GM12878 (cell line): Measurements from ENCODE around the gene DNAJC13. TPM values are rescaled to one million over a fixed set of nuclear protein-coding genes. Genes with fewer than 3 reads are reported as not detected.
"Not testable (repeated sequence)": the region's sequence is repeated elsewhere in the genome, so short reads cannot be mapped to it uniquely, and the experiment has no call there.

Source experiments
- ATAC-seq: fragments of 200-7000 bp; cut with Tn5 transposase; 3 replicates; pipeline ENCODE4 v1.9.1; 2020; ENCODE audit warnings: mild to moderate bottlenecking, moderate library complexity
- BruUV-seq: library from RNA; stranded (reverse); fragments of 400-500 nt; replicated peaks from 2 replicates; lab custom pipeline; 2021; lab: Mats Ljungman, UMichigan
- CTCF ChIA-PET: fragments of 300-600 bp; sonication (Branson Sonifier 250); formaldehyde crosslinking; extraction: SDS; loops from one replicate; lab custom pipeline; 2021; ENCODE audit warnings: inconsistent platforms; lab: Yijun Ruan, JAX
- POLR2A ChIA-PET: fragments of 350-600 bp; formaldehyde crosslinking; extraction: SDS; loops from one replicate; lab custom pipeline; 2021; ENCODE audit warnings: inconsistent platforms; lab: Charles Lee
- RAD21 ChIA-PET: fragments of 300-600 bp; sonication (Branson Sonifier 250); formaldehyde crosslinking; loops from one replicate; lab custom pipeline; 2023; ENCODE audit warnings: antibody characterized with exemption; ENCODE audit not compliant: unreplicated experiment; lab: Charles Lee
- SMC1A ChIA-PET: fragments of 300-600 bp; sonication (Branson Sonifier 250); formaldehyde crosslinking; loops from one replicate; lab custom pipeline; 2023; ENCODE audit not compliant: unreplicated experiment, uncharacterized antibody; lab: Charles Lee
- DNase-seq: peaks from one replicate; pipeline ENCODE4 v3.0.0-alpha.2; 2011; ENCODE audit warnings: low read depth, low spot score
- FAIRE-seq: peaks from 3 replicates; lab custom pipeline; 2011; peaks lifted over from hg19 to GRCh38; lab: Jason Lieb, UNC
- H2AFZ ChIP-seq: 2 replicates; pipeline ENCODE4 v1.6.0; 2011; ENCODE audit warnings: low read depth, low read length, control low read depth; ENCODE audit not compliant: control insufficient read depth
- H3K27ac ChIP-seq: 2 replicates; pipeline ENCODE4 v1.5.1; 2011; ENCODE audit warnings: control low read depth; ENCODE audit not compliant: control insufficient read depth, insufficient read depth
- H3K27me3 ChIP-seq, 2 experiments: replicated peaks in 1 of 2; 2 replicates each; pipeline versions ENCODE4 v1.6.0 to v1.6.1; 2011; ENCODE audit warnings: low read length in 1 of 2; ENCODE audit not compliant: control insufficient read depth in 2 of 2, insufficient read depth in 2 of 2
- H3K36me3 ChIP-seq, 2 experiments: 2 replicates each; pipeline ENCODE4 v1.5.1; 2011; ENCODE audit warnings: low read length in 1 of 2; ENCODE audit not compliant: control insufficient read depth in 2 of 2, insufficient read depth in 2 of 2
- H3K4me1 ChIP-seq: 2 replicates; pipeline ENCODE4 v1.6.1; 2011; ENCODE audit warnings: mild to moderate bottlenecking, low read length, moderate library complexity, mixed read lengths; ENCODE audit not compliant: control insufficient read depth, insufficient read depth
- H3K4me2 ChIP-seq: 2 replicates; pipeline ENCODE4 v1.6.0; 2011; ENCODE audit warnings: control low read depth; ENCODE audit not compliant: control insufficient read depth, insufficient read depth
- H3K4me3 ChIP-seq: fragments of 200-600 bp; sonication (generic); 2 replicates; pipeline ENCODE4 v1.5.1; 2016
- H3K79me2 ChIP-seq: 2 replicates; pipeline ENCODE4 v1.6.0; 2011; ENCODE audit warnings: low read length; ENCODE audit not compliant: control insufficient read depth, insufficient read depth
- H3K9ac ChIP-seq: 2 replicates; pipeline ENCODE4 v1.8.0; 2011; ENCODE audit warnings: low read length, control low read depth, mixed read lengths; ENCODE audit not compliant: control insufficient read depth, insufficient read depth
- H3K9me3 ChIP-seq: replicated peaks from 3 replicates; pipeline ENCODE4 v1.5.1; 2011; ENCODE audit warnings: mild to moderate bottlenecking, low read length; ENCODE audit not compliant: control insufficient read depth, insufficient read depth
- H4K20me1 ChIP-seq: 2 replicates; pipeline ENCODE4 v1.6.0; 2011; ENCODE audit not compliant: control insufficient read depth, insufficient read depth
- BRCA1 ChIP-seq: IDR thresholded peaks from 2 replicates; pipeline ENCODE4 v1.6.1; 2011; ENCODE audit warnings: low read depth, low read length, improper control_type of control experiment
- CREB1 ChIP-seq: IDR thresholded peaks from 2 replicates; pipeline ENCODE4 v1.6.1; 2012; ENCODE audit warnings: low read depth, mild to moderate bottlenecking, inconsistent platforms
- SMC3 ChIP-seq: IDR thresholded peaks from 2 replicates; pipeline ENCODE4 v1.6.1; 2011; ENCODE audit warnings: low read length, improper control_type of control experiment, borderline replicate concordance
- WGBS: methylation state at CpG from one replicate; pipeline ENCODE4 v1.1.6; 2016; ENCODE audit warnings: low lambda C conversion rate; ENCODE audit not compliant: insufficient replicate concordance, insufficient coverage; ENCODE audit errors: missing lambda C conversion rate; 5-methylcytosine and 5-hydroxymethylcytosine counted together
- in situ Hi-C: fragments of 300-500 bp; cut with MboI; formaldehyde crosslinking; loops from 9 replicates; pipeline ENCODE4 v1.14.3; 2018; ENCODE audit warnings: mixed read lengths
- intact Hi-C: fragments of 100-400 bp; cut with micrococcal nuclease; formaldehyde crosslinking; loops from one replicate; pipeline ENCODE4 v1.14.2; 2022; ENCODE audit not compliant: unreplicated experiment
- polyA plus RNA-seq, 11 experiments: library from polyadenylated mRNA; depleted of rRNA in 4 of 11; unstranded in 6 of 11; stranded (reverse) in 5 of 11; fragments of >200 nt; fragmentation: Nextera tagmentation in 4 of 11; fragmentation: Illumina TruSeq in 1 of 11; extraction: Ambion mirVana in 4 of 11; extraction: Trizol in 1 of 11; gene quantifications; 1 replicate in 1 of 11; 2 replicates in 10 of 11; pipeline versions ENCODE4 v1.2.1 to v1.2.3, GENCODE V29; 2011 to 2016; ENCODE audit warnings: inconsistent platforms in 2 of 11, missing spikeins in 2 of 11, low read depth in 1 of 11
- total RNA-seq, 4 experiments: library from RNA; depleted of rRNA in 3 of 4; stranded (reverse); fragments of >200 nt in 3 of 4; fragmentation: Illumina TruSeq in 1 of 4; extraction: Trizol in 1 of 4; gene quantifications; 2 replicates each; pipeline versions ENCODE4 v1.2.1 to v1.2.3, GENCODE V29; 2013 to 2021
- TF ChIP-seq, protein P1 (sequence below): fragments of 150-350 bp; IDR thresholded peaks from 2 replicates; pipeline ENCODE4 v1.6.1; 2016; ENCODE audit warnings: low read depth, low read length

The DNAJC13 gene
- total and polyA plus RNA-seq, 10 of the 15 experiments (the other 5 are each of a cell fraction or from before 2014, with no cell fraction given): 8.3 to 33.9 (median 17.0) TPM

DNA sequence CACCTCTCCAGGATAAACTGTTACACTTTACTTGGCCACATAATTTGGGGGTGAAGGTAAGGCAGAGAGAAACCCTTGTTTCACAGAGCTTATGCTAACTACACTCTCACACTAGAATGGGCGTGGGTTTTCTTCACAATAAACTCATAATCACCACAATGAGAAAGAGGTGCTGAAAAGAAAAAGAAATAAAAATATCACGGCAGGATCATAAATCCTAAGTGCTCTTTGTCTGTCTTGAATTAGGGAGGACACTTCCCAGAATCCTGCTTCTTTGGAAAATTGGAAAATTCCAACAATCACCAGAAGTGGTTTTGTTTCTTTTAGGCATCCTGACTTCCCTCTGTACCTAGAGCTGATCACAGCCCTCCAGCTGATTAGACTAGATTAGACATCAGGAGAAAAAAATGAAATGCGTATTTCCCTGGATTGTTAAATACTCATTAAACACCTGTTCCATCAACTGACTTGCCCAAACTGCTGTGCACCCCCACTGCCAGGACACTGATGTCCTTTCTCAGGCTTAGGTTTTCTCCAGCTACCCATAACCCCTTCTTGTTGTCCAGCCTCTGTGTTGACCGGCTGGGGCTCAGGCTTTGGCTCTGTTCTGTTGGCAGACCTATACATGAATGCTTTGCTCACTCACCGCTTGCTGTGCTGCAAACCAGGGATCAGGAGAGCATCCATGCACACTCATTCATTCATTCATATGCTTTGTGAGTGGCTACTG lies 138.2 kb downstream of the DNAJC13 start (continued):
- TF ChIP-seq, protein P1, sequence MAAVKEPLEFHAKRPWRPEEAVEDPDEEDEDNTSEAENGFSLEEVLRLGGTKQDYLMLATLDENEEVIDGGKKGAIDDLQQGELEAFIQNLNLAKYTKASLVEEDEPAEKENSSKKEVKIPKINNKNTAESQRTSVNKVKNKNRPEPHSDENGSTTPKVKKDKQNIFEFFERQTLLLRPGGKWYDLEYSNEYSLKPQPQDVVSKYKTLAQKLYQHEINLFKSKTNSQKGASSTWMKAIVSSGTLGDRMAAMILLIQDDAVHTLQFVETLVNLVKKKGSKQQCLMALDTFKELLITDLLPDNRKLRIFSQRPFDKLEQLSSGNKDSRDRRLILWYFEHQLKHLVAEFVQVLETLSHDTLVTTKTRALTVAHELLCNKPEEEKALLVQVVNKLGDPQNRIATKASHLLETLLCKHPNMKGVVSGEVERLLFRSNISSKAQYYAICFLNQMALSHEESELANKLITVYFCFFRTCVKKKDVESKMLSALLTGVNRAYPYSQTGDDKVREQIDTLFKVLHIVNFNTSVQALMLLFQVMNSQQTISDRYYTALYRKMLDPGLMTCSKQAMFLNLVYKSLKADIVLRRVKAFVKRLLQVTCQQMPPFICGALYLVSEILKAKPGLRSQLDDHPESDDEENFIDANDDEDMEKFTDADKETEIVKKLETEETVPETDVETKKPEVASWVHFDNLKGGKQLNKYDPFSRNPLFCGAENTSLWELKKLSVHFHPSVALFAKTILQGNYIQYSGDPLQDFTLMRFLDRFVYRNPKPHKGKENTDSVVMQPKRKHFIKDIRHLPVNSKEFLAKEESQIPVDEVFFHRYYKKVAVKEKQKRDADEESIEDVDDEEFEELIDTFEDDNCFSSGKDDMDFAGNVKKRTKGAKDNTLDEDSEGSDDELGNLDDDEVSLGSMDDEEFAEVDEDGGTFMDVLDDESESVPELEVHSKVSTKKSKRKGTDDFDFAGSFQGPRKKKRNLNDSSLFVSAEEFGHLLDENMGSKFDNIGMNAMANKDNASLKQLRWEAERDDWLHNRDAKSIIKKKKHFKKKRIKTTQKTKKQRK: no peak
- no peak for TF ChIP-seq BRCA1
- no peak for TF ChIP-seq CREB1
- no peak for TF ChIP-seq SMC3

DNA sequence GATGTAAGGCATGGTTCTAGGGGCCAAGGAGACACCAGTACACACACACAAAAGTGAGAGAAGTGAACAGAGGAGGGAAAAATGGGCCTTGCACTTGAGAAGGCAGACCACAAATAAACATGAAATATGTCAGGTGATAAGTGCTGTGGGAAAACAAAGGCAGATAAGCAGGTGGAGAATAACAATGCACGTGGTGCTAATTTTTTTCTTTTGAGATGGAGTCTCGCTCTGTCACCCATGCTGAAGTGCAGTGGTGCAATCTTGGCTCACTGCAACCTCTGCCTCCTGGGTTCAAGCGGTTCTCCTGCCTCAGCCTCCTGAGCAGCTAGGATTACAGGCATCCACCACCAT lies 138.7 kb downstream of the DNAJC13 start:
- POLR2A ChIA-PET, SMC1A ChIA-PET: not testable (repeated sequence)

More for the DNA sequence above, 138.7 kb downstream of the DNAJC13 start:
- BruUV-seq, in situ Hi-C loops, H3K27ac ChIP-seq, intact Hi-C loops, H3K27me3 ChIP-seq, H3K79me2 ChIP-seq, ATAC-seq, H3K4me2 ChIP-seq, H3K9ac ChIP-seq, H3K9me3 ChIP-seq, H3K4me1 ChIP-seq, H4K20me1 ChIP-seq, H3K4me3 ChIP-seq, FAIRE-seq, H2AFZ ChIP-seq, H3K36me3 ChIP-seq, RAD21 ChIA-PET, DNase-seq: not testable (repeated sequence)
- CTCF ChIA-PET: interaction anchor here (1.2 kb wide), 1 partner anchor 20 kb away, joined by 3 read pairs; no protein-coding TSS in a partner anchor
- 78% methylated on average over 3 of the region's 3 CpGs for WGBS
